ENCODE measurements around the gene WFIKKN1. TPM values are rescaled to one million over a fixed set of nuclear protein-coding genes. Genes with fewer than 3 reads are reported as not detected.

The WFIKKN1 gene
- total and polyA plus RNA-seq, 2 experiments from 2014 or later = 3.5 to 6.8 TPM

- TF ChIP-seq, protein P1, sequence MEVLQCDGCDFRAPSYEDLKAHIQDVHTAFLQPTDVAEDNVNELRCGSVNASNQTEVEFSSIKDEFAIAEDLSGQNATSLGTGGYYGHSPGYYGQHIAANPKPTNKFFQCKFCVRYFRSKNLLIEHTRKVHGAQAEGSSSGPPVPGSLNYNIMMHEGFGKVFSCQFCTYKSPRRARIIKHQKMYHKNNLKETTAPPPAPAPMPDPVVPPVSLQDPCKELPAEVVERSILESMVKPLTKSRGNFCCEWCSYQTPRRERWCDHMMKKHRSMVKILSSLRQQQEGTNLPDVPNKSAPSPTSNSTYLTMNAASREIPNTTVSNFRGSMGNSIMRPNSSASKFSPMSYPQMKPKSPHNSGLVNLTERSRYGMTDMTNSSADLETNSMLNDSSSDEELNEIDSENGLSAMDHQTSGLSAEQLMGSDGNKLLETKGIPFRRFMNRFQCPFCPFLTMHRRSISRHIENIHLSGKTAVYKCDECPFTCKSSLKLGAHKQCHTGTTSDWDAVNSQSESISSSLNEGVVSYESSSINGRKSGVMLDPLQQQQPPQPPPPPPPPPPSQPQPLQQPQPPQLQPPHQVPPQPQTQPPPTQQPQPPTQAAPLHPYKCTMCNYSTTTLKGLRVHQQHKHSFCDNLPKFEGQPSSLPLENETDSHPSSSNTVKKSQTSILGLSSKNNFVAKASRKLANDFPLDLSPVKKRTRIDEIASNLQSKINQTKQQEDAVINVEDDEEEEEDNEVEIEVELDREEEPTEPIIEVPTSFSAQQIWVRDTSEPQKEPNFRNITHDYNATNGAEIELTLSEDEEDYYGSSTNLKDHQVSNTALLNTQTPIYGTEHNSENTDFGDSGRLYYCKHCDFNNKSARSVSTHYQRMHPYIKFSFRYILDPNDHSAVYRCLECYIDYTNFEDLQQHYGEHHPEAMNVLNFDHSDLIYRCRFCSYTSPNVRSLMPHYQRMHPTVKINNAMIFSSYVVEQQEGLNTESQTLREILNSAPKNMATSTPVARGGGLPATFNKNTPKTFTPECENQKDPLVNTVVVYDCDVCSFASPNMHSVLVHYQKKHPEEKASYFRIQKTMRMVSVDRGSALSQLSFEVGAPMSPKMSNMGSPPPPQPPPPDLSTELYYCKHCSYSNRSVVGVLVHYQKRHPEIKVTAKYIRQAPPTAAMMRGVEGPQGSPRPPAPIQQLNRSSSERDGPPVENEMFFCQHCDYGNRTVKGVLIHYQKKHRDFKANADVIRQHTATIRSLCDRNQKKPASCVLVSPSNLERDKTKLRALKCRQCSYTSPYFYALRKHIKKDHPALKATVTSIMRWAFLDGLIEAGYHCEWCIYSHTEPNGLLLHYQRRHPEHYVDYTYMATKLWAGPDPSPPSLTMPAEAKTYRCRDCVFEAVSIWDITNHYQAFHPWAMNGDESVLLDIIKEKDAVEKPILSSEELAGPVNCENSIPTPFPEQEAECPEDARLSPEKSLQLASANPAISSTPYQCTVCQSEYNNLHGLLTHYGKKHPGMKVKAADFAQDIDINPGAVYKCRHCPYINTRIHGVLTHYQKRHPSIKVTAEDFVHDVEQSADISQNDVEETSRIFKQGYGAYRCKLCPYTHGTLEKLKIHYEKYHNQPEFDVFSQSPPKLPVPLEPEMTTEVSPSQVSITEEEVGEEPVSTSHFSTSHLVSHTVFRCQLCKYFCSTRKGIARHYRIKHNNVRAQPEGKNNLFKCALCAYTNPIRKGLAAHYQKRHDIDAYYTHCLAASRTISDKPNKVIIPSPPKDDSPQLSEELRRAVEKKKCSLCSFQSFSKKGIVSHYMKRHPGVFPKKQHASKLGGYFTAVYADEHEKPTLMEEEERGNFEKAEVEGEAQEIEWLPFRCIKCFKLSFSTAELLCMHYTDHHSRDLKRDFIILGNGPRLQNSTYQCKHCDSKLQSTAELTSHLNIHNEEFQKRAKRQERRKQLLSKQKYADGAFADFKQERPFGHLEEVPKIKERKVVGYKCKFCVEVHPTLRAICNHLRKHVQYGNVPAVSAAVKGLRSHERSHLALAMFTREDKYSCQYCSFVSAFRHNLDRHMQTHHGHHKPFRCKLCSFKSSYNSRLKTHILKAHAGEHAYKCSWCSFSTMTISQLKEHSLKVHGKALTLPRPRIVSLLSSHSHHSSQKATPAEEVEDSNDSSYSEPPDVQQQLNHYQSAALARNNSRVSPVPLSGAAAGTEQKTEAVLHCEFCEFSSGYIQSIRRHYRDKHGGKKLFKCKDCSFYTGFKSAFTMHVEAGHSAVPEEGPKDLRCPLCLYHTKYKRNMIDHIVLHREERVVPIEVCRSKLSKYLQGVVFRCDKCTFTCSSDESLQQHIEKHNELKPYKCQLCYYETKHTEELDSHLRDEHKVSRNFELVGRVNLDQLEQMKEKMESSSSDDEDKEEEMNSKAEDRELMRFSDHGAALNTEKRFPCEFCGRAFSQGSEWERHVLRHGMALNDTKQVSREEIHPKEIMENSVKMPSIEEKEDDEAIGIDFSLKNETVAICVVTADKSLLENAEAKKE (CRISPR knock-in tag; IDR thresholded peaks at IDR 0.05) = no peak
Measured at GRCh38 chr16:586047-586644, 44.6 kb upstream of the WFIKKN1 start (continued).

GRCh38 chr16:586645-587590, 43.9 kb upstream of the WFIKKN1 start:
- H3K4me3 Mint-ChIP-seq = peak overlapping the region; percentile 87
- H3K9me3 Mint-ChIP-seq = no peaks in the 10 kb centered on the region; the same call in 2 of the 3 replicates
- H3K36me3 Mint-ChIP-seq (ENCODE audit: low read depth) = peaks cover 3% of the 10 kb centered on the region; the same call in 1 of the 3 replicates
- H3K4me1 Mint-ChIP-seq = peaks cover 14% of the 10 kb centered on the region
- peaks cover 10% of the 10 kb centered on the region; the same call in 1 of the 2 replicates for H3F3A ChIP-seq (replicated peaks; ENCODE audit: low read depth)
- H3K4me3 ChIP-seq = no peak overlapping the region
- H3K27me3 Mint-ChIP-seq (ENCODE audit: insufficient read depth, low read depth, poor library complexity) = peaks cover 30% of the 10 kb centered on the region
- peaks cover 30% of the 10 kb centered on the region for H3K27me3 ChIP-seq (ENCODE audit: insufficient read depth)
- no peak overlapping the region for H3K4me2 ChIP-seq
- peaks cover 18% of the 10 kb centered on the region for H3K79me2 ChIP-seq (replicated peaks; ENCODE audit: insufficient read depth)
- H3K9me2 ChIP-seq (ENCODE audit: insufficient read depth) = no peaks in the 10 kb centered on the region
- no peak for ATAC-seq
- no peak overlapping the region for H3K27ac ChIP-seq (ENCODE audit: low read depth)
- H3K27ac Mint-ChIP-seq = peak overlapping the region; percentile 86; the same call in 1 of the 2 replicates
- H2AFZ ChIP-seq = no peak overlapping the region
- peaks cover 5% of the 10 kb centered on the region; the same call in 1 of the 2 replicates for H3K4me1 ChIP-seq (ENCODE audit: insufficient read depth)
- no peak for DNase-seq (ENCODE audit: low spot score)
- no peaks in the 10 kb centered on the region for H3K36me3 ChIP-seq (ENCODE audit: insufficient read depth)
- peaks cover 20% of the 10 kb centered on the region for H4K20me1 ChIP-seq (replicated peaks; ENCODE audit: insufficient read depth)
- no peak for TF ChIP-seq JUNB (IDR thresholded peaks at IDR 0.05; ENCODE audit: unreplicated experiment)
- TF ChIP-seq, protein P1 (CRISPR knock-in tag; IDR thresholded peaks at IDR 0.05) = no peak
- peak; percentile 51 for TF ChIP-seq POLR2AphosphoS5 (IDR thresholded peaks at IDR 0.05; ENCODE audit: low read depth)
- TF ChIP-seq NANOG (IDR thresholded peaks at IDR 0.05; ENCODE audit: borderline replicate concordance) = no peak

Measured in GM23338 (cell line).